GM12865 (cell line): ENCODE measurements around the gene PCIF1.

Experiments
- DNase-seq: peaks from one replicate; pipeline ENCODE4 v3.0.0; 2010; ENCODE audit warnings: low read depth
- H3K4me3 ChIP-seq: 2 replicates; pipeline ENCODE4 v1.5.1; 2011; ENCODE audit warnings: mild to moderate bottlenecking, low read depth, low read length, control low read depth
- CTCF ChIP-seq: IDR thresholded peaks from 2 replicates; pipeline ENCODE4 v1.5.1; 2011; ENCODE audit warnings: low read length, control low read depth, low read depth, inconsistent platforms; ENCODE audit not compliant: insufficient read depth; ENCODE audit errors: missing control alignments

The PCIF1 gene

GRCh38 chr20:45920462-45921336 is 13.8 kb upstream of the PCIF1 start:
- no peak for DNase-seq
- H3K4me3 ChIP-seq: no peak overlapping the region

GRCh38 chr20:45921337-45922189 is 12.9 kb upstream of the PCIF1 start:
- TF ChIP-seq CTCF: no peak
- H3K4me3 ChIP-seq: no peak overlapping the region
- DNase-seq: no peak

More at GRCh38 chr20:45920462-45921336, 13.8 kb upstream of the PCIF1 start:
- TF ChIP-seq CTCF: no peak

DNA sequence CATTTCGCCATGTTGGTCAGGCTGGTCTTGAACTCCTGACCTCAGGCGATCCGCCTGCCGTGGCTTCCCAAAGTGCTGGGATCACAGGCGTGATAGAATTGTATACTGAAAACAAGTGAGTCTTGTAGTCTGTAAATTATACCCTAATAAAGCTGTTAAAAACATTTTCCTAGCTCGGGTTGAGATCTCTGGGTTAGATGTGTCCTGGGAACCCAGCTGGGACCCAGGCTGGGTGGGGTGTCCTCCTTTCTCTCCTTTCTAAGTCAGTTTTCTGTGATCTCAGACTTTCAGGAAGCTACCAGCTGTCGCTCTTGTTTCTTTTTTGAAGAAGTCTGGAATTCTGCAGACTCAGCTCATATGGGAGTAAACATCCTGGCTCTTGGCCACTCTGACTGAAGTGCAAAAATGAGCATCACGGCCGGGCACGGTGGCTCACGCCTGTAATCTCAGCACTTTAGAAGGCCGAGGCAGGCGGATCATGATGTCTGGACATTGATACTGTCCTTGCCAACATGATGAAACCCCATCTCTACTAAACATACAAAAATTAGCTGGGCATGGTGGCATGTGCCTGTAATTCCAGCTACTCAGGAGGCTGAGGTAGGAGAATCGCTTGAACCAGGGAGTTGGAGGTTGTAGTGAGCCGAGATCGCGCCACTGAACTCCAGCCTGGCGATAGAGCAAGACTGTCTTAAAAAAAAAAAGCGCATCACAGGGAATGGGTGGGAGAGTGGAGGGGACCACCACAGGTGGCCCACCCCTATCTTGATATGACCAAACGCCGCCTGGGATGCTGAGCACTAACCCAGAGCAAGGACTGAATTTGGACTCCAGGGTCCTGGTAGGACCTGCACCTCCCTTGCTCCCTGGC is 9.9 kb upstream of the PCIF1 start:
- H3K4me3 ChIP-seq: no peak overlapping the region
- TF ChIP-seq CTCF: no peak
- DNase-seq: no peak

GRCh38 chr20:45925821-45926506 is 8.5 kb upstream of the PCIF1 start:
- H3K4me3 ChIP-seq: no peak overlapping the region
- DNase-seq: no peak
- no peak for TF ChIP-seq CTCF

GRCh38 chr20:45926731-45927070 is 7.8 kb upstream of the PCIF1 start:
- DNase-seq: no peak
- no peak overlapping the region for H3K4me3 ChIP-seq
- TF ChIP-seq CTCF: no peak
